Suprapubic skin (tissue), 4 donors: Measurements from ENCODE around the gene PRR33. TPM values are rescaled to one million over a fixed set of nuclear protein-coding genes. Genes with fewer than 3 reads are reported as not detected.

Experiments
- DNase-seq, 2 donors: peaks; one replicate each; pipeline ENCODE4 v3.0.0-alpha.2; 2019; ENCODE audit warnings: low spot score in 2 of 2
- H3K27ac ChIP-seq: fragments of 200-600 bp; sonication (generic); one replicate; pipeline ENCODE4 v1.5.1; 2019
- H3K27me3 ChIP-seq: fragments of 200-600 bp; sonication (generic); one replicate; pipeline ENCODE4 v1.5.1; 2019
- H3K36me3 ChIP-seq: fragments of 200-600 bp; sonication (generic); one replicate; pipeline ENCODE4 v1.5.1; 2019
- H3K4me1 ChIP-seq: fragments of 200-600 bp; sonication (generic); one replicate; pipeline ENCODE4 v1.5.1; 2019
- H3K4me3 ChIP-seq: fragments of 200-600 bp; sonication (generic); one replicate; pipeline ENCODE4 v1.5.1; 2019; ENCODE audit warnings: mild to moderate bottlenecking
- H3K9me3 ChIP-seq: fragments of 200-600 bp; sonication (generic); one replicate; pipeline ENCODE4 v1.5.1; 2019
- EP300 ChIP-seq: sonication (generic); formaldehyde crosslinking; IDR thresholded peaks from one replicate; pipeline ENCODE4 v1.6.1; 2017; ENCODE audit warnings: antibody characterized with exemption
- POLR2A ChIP-seq, 2 donors: fragments of 450-650 bp; IDR thresholded peaks; one replicate each; pipeline ENCODE4 v1.6.1; 2017; ENCODE audit warnings: antibody characterized with exemption in 2 of 2, mild to moderate bottlenecking in 2 of 2, moderate library complexity in 2 of 2
- POLR2AphosphoS5 ChIP-seq, 3 donors: sonication (generic); formaldehyde crosslinking; IDR thresholded peaks; one replicate each; pipeline ENCODE4 v1.6.1; 2017; ENCODE audit warnings: antibody characterized with exemption in 3 of 3
- WGBS: methylation state at CpG from one replicate; pipeline ENCODE4 v1.1.5; 2018; 5-methylcytosine and 5-hydroxymethylcytosine counted together
- total RNA-seq, 4 donors: library from RNA; depleted of rRNA; stranded (reverse); fragments of >200 nt; gene quantifications; one replicate each; pipeline ENCODE4 v1.1.0, GENCODE V29; 2016
- TF ChIP-seq, protein P1 (sequence below), 2 donors: fragments of 200-600 bp in 1 of 2; fragments of 450-650 bp in 1 of 2; sonication (generic) in 1 of 2; IDR thresholded peaks; one replicate each; pipeline ENCODE4 v1.5.1; 2016 to 2019; ENCODE audit warnings: antibody characterized with exemption in 2 of 2, mild to moderate bottlenecking in 1 of 2, moderate library complexity in 1 of 2

The PRR33 gene
- total RNA-seq, 4 donors from 2014 or later = not detected

DNA sequence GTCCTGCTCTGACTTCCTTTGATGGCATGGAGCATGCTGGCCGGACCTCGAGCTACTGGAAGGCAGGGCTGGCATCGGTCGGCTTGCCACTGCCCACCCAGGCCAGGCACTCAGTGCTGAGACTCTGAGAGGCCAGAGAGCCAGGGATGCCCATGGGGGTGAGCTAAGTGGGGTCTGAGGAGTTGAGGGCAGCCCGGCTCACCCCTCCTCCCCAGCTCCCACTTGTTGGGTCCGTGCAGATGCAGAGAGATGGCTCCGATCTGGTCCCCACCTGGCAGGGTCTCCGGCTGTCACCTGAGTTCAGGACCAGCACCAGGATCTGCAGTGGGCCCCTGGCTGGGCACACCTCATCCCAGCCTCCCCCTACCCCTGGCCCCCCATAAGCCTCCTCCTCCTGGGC is 25.5 kb downstream of the PRR33 start:
- WGBS = 80% methylated on average over 1 of the region's 8 CpGs
- Histone ChIP-seq H3K4me1 (peaks cover 66% of the 10 kb centered on the region), H3K27ac (no peak overlapping the region), H3K36me3 (no peaks in the 10 kb centered on the region), H3K27me3 (no peaks in the 10 kb centered on the region), H3K9me3 (no peaks in the 10 kb centered on the region), H3K4me3 (no peak overlapping the region)
- DNase-seq = no peak
- TF ChIP-seq, protein P1, sequence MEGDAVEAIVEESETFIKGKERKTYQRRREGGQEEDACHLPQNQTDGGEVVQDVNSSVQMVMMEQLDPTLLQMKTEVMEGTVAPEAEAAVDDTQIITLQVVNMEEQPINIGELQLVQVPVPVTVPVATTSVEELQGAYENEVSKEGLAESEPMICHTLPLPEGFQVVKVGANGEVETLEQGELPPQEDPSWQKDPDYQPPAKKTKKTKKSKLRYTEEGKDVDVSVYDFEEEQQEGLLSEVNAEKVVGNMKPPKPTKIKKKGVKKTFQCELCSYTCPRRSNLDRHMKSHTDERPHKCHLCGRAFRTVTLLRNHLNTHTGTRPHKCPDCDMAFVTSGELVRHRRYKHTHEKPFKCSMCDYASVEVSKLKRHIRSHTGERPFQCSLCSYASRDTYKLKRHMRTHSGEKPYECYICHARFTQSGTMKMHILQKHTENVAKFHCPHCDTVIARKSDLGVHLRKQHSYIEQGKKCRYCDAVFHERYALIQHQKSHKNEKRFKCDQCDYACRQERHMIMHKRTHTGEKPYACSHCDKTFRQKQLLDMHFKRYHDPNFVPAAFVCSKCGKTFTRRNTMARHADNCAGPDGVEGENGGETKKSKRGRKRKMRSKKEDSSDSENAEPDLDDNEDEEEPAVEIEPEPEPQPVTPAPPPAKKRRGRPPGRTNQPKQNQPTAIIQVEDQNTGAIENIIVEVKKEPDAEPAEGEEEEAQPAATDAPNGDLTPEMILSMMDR (IDR thresholded peaks at IDR 0.05) = no peak
- no peak for TF ChIP-seq POLR2A (IDR thresholded peaks at IDR 0.05)
- TF ChIP-seq POLR2AphosphoS5 (IDR thresholded peaks at IDR 0.05) = no peak
- TF ChIP-seq EP300 = no peak

DNA sequence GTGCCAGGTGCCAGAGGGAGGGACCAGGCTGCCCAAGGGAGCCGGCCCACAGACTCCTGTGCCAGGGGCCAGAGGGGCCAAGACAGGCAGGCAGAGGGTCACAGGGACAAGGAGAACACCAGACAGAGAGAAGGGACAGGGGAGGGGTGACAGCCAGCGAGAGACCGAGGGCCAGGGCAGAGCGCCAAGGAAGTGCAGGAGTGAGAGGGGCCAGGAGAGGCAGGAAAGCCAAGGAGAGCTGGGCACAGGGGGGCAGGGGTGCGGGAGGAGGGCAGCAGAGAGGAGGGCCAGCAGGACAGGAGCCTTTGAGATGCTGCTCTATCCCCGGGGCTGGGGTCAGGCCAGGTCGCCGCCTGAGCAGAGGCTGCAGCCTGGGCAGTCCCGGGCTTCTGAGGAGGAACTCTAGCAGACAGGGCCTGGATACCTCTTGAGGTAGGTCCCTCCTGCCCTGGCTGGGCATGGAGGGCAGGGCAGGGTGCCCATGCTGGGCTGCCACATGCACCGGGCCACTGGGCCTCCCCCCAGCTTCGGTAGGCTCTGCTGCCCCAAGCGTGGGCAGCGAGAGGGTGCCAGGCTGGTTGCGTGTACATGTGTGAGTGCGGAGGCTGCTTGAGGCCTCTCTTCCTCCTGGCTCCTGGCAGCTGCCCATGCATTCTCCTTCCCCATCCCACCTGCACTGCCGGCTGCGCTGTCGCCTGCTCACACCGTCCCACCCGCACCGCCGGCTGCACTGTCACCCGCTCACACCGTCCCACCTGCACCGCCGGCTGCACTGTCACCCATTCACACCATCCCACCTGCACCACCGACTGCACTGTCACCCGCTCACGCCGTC is 26.6 kb downstream of the PRR33 start:
- peaks cover 55% of the 10 kb centered on the region for H3K4me1 ChIP-seq
- no peaks in the 10 kb centered on the region for H3K27me3 ChIP-seq
- no peaks in the 10 kb centered on the region for H3K9me3 ChIP-seq
- no peaks in the 10 kb centered on the region for H3K36me3 ChIP-seq
- no peak for TF ChIP-seq POLR2AphosphoS5 (IDR thresholded peaks at IDR 0.05)
- TF ChIP-seq POLR2A (IDR thresholded peaks at IDR 0.05) = no peak
- TF ChIP-seq EP300 = no peak
- TF ChIP-seq, protein P1 (IDR thresholded peaks at IDR 0.05) = no peak
- WGBS = 84% methylated on average over 29 of the region's 30 CpGs
- peak overlapping the region; percentile 77 for H3K27ac ChIP-seq
- no peak for DNase-seq
- H3K4me3 ChIP-seq = peak overlapping the region; percentile 33

DNA sequence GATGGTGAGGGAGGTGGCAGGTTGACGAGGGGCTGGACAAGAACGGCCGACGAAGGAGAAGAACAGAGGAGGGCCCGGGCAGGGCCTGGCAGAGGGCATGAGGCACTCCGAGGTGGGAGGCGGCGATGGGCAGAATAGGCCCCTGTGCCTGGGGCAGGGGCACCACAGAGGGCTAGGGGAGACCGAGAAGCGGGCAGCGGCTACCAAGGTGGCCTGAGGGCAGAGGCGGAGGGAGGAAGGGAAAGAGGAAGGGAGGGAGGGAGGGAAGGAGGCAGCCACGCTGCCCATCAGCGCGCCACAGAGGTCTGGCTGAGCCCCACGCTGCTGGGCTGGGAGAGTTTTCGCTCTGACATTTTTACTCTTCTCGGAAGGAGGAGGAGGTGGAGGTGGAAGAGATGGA is 27.5 kb downstream of the PRR33 start:
- no peak for DNase-seq
- H3K36me3 ChIP-seq = no peaks in the 10 kb centered on the region
- H3K4me1 ChIP-seq = peaks cover 46% of the 10 kb centered on the region
- H3K27me3 ChIP-seq = no peaks in the 10 kb centered on the region
- H3K4me3 ChIP-seq = peak overlapping the region; percentile 33
- H3K9me3 ChIP-seq = no peaks in the 10 kb centered on the region
- H3K27ac ChIP-seq = peak overlapping the region; percentile 77
- TF ChIP-seq POLR2A (IDR thresholded peaks at IDR 0.05) (no peak), EP300 (no peak), POLR2AphosphoS5 (IDR thresholded peaks at IDR 0.05) (no peak)
- TF ChIP-seq, protein P1 (IDR thresholded peaks at IDR 0.05) = no peak
- WGBS = 49% methylated on average over 18 of the region's 18 CpGs

- Histone ChIP-seq H3K27me3 (no peaks in the 10 kb centered on the region), H3K36me3 (no peaks in the 10 kb centered on the region), H3K4me3 (peak overlapping the region; percentile 33), H3K4me1 (peaks cover 42% of the 10 kb centered on the region), H3K27ac (peak overlapping the region; percentile 77), H3K9me3 (no peaks in the 10 kb centered on the region)
- DNase-seq = peak; percentile 91 to 95
- TF ChIP-seq, protein P1 (IDR thresholded peaks at IDR 0.05) = no peak
- peak in 2 of 3 donors; percentile 61 to 79 for TF ChIP-seq POLR2AphosphoS5 (IDR thresholded peaks at IDR 0.05)
- WGBS = 13% methylated on average over 23 of the region's 27 CpGs
Observed at GRCh38 chr11:1863352-1864216, 28.1 kb downstream of the PRR33 start.
